ENCODE data around the gene PRCC. TPM values are rescaled to one million over a fixed set of nuclear protein-coding genes. Genes with fewer than 3 reads are reported as not detected.

Gene PRCC, protein sequence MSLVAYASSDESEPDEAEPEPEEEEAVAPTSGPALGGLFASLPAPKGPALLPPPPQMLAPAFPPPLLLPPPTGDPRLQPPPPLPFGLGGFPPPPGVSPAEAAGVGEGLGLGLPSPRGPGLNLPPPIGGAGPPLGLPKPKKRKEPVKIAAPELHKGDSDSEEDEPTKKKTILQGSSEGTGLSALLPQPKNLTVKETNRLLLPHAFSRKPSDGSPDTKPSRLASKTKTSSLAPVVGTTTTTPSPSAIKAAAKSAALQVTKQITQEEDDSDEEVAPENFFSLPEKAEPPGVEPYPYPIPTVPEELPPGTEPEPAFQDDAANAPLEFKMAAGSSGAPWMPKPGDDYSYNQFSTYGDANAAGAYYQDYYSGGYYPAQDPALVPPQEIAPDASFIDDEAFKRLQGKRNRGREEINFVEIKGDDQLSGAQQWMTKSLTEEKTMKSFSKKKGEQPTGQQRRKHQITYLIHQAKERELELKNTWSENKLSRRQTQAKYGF
- 63.4 to 85.5 TPM (median 76.8 TPM) in 5 replicates for total RNA-seq (2022; extraction: Qiagen RNA extraction)

DNA sequence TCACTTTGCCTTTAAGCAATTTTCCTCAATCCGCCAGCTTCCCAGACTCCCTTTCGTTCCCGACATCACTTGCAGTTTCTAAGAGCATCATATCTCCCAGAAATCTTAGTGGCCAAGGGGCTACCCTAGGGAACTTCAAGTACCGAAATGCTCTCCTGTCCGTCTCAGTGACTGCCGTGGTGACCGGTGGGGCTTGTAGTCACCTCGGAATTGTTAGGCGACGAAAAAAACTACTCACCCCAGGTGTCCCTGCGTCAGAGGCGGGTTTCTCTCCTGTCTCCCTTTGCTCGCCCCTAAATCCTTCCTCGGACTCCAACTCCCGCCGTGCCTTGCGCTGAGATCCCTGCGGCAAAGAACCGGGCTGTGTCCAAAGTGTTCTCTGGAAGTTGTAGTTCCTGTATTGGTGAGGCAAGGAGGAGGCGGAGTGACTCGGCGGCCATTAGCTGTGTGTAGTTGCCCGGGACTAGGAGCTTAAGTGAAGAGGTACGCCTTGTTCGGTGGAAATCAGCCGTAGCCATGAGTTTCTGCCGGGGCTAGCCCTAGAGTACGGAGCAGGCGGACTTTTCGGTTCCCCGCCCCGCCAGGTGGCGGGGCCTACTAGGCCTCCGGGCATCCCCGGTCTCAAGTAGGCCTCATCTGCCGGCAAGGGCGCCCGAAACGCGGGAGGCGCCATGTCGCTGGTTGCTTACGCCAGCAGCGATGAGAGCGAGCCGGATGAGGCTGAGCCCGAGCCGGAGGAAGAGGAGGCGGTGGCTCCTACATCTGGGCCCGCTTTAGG, at the start of gene PRCC:
TSS of gene PRCC (plus strand) at position 435 of the 778 bp plus-strand sequence. CDS start at position 672, 237 bp downstream.

DNA sequence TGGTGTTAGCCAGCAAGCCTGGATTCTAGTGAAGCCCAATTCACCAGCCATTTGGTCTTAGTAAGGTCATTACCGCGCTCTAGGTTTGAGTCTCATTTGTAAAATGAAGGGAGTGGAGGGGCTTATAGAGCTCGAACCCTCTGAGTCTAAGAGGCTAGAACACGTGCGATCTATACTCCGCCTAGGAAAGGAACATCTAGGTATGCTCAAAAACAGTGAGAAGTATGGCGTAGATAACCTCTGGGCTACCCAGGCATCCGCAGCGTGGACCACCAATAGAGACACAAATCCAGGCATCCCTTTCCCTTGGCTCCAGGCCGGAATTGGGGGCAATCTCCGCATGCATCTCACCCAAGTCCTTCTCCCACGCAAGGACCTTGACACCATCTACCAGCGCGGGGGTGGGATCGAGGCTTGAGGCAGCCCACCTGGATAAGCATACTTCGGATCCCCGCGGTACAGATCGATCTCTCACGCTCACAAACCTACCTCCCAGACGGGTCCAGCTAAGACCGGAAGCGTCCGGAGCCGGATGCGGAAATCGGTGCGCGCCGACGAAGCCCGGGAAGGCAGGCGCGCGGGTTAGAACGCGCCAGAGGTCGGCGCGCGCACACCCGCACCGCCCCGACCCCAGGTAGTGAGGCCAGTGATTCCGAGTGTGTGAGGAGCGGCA, 39.3 kb upstream of the PRCC start, which contains the start of gene METTL25B:
TSS of gene METTL25B (plus strand) at position 544 of the 673 bp plus-strand sequence. CDS start 636 bp downstream, outside the sequence.

GRCh38 chr1:156728599-156729462, 38.5 kb upstream of the PRCC start, which contains the start of gene ISG20L2:
Gene ISG20L2, minus strand, starts transcription at chr1:156728766. Its CDS starts 1,114 bp downstream, at chr1:156727652.

GRCh38 chr1:156740741-156741480, 26.4 kb upstream of the PRCC start, which contains the start of gene MRPL24:
Gene MRPL24, minus strand, starts transcription at chr1:156741088. Its CDS starts 2,384 bp downstream, at chr1:156738704.

GRCh38 chr1:156751451-156751756, 15.9 kb upstream of the PRCC start, which contains the start of gene HDGF:
Gene HDGF, minus strand, starts transcription at chr1:156751675. Its CDS starts 246 bp downstream, at chr1:156751429.

GRCh38 chr1:156816561-156817328, 49.4 kb downstream of the PRCC start, which contains the start of gene SH2D2A:
Gene SH2D2A, minus strand, starts transcription at chr1:156816848. Its CDS starts 140 bp downstream, at chr1:156816708.

Other genes starting within 250 kb of the PRCC start
- gene IQGAP3, start 195.0 kb upstream of the PRCC start, total RNA-seq (2022; extraction: Qiagen RNA extraction): 9.2 to 20.0 TPM (median 17.9 TPM) in 5 replicates
- not detected in 5 replicates for gene TTC24, start 187.8 kb upstream of the PRCC start, total RNA-seq (2022; extraction: Qiagen RNA extraction)
- gene NAXE, start 175.8 kb upstream of the PRCC start, total RNA-seq (2022; extraction: Qiagen RNA extraction): 148 to 167 TPM (median 154 TPM) in 5 replicates
- 63.7 to 88.0 TPM (median 65.8 TPM) in 5 replicates for gene GPATCH4, start 166.1 kb upstream of the PRCC start, total RNA-seq (2022; extraction: Qiagen RNA extraction)
- 0.09 to 0.46 TPM (median 0.19 TPM) in 5 replicates for gene HAPLN2, start 148.1 kb upstream of the PRCC start, total RNA-seq (2022; extraction: Qiagen RNA extraction)
- gene BCAN, start 125.4 kb upstream of the PRCC start, total RNA-seq (2022; extraction: Qiagen RNA extraction): 0.11 to 0.14 TPM in 2 of 5 replicates, not detected in the others
- 1.3 TPM in 5 replicates for gene NES, start 90.1 kb upstream of the PRCC start, total RNA-seq (2022; extraction: Qiagen RNA extraction)
- gene CRABP2, start 62.0 kb upstream of the PRCC start, total RNA-seq (2022; extraction: Qiagen RNA extraction): 7.2 to 11.0 TPM (median 8.9 TPM) in 5 replicates
- gene METTL25B, start 39.1 kb upstream of the PRCC start, total RNA-seq (2022; extraction: Qiagen RNA extraction): 20.9 to 24.1 TPM (median 23.2 TPM) in 5 replicates
- 40.1 to 53.8 TPM (median 46.0 TPM) in 5 replicates for gene ISG20L2, start 38.8 kb upstream of the PRCC start, total RNA-seq (2022; extraction: Qiagen RNA extraction)
- gene MRPL24, start 26.4 kb upstream of the PRCC start, total RNA-seq (2022; extraction: Qiagen RNA extraction): 189 to 212 TPM (median 200 TPM) in 5 replicates
- gene HDGF, start 15.9 kb upstream of the PRCC start, total RNA-seq (2022; extraction: Qiagen RNA extraction): 423 to 447 TPM (median 444 TPM) in 5 replicates
- gene SH2D2A, start 49.3 kb downstream of the PRCC start, total RNA-seq (2022; extraction: Qiagen RNA extraction): 2.5 to 4.6 TPM (median 3.3 TPM) in 5 replicates
- gene INSRR, start 91.6 kb downstream of the PRCC start, total RNA-seq (2022; extraction: Qiagen RNA extraction): not detected in 5 replicates
- 0.06 to 0.16 TPM (median 0.08 TPM) in 4 of 5 replicates, not detected in the other for gene NTRK1, start 93.3 kb downstream of the PRCC start, total RNA-seq (2022; extraction: Qiagen RNA extraction)
- gene PEAR1, start 126.2 kb downstream of the PRCC start, total RNA-seq (2022; extraction: Qiagen RNA extraction): 5.0 to 9.3 TPM (median 6.5 TPM) in 5 replicates
- 0.08 to 0.12 TPM (median 0.10 TPM) in 5 replicates for gene LRRC71, start 153.1 kb downstream of the PRCC start, total RNA-seq (2022; extraction: Qiagen RNA extraction)